HepG2 (cell line): ENCODE data around the gene CORO7. TPM values are rescaled to one million over a fixed set of nuclear protein-coding genes. Genes with fewer than 3 reads are reported as not detected.

Experiments
- BATF2 ChIP-seq: sonication (generic); formaldehyde crosslinking; IDR thresholded peaks from 2 replicates; pipeline ENCODE4 v1.8.0; 2022; ENCODE audit warnings: mild to moderate bottlenecking, missing genetic modification reagents, moderate library complexity
- MTA1 ChIP-seq: sonication (generic); formaldehyde crosslinking; IDR thresholded peaks from 2 replicates; pipeline ENCODE4 v1.4.0; 2020; ENCODE audit warnings: missing genetic modification reagents, mild to moderate bottlenecking, borderline replicate concordance
- REXO4 ChIP-seq: sonication (generic); formaldehyde crosslinking; IDR thresholded peaks from 2 replicates; pipeline ENCODE4 v1.8.0; 2022; ENCODE audit warnings: missing genetic modification reagents, mild to moderate bottlenecking, borderline replicate concordance
- TFAP4 ChIP-seq: sonication (generic); IDR thresholded peaks from 2 replicates; pipeline ENCODE4 v1.6.1; 2016; ENCODE audit warnings: low read depth, borderline replicate concordance
- ZNF318 ChIP-seq: sonication (generic); formaldehyde crosslinking; IDR thresholded peaks from 2 replicates; pipeline ENCODE4 v1.4.0; 2020; ENCODE audit warnings: mild to moderate bottlenecking, missing genetic modification reagents
- ZNF331 ChIP-seq: sonication (generic); formaldehyde crosslinking; IDR thresholded peaks from 2 replicates; pipeline ENCODE4 v1.4.0; 2020; ENCODE audit warnings: missing genetic modification reagents
- ZNF556 ChIP-seq: sonication (generic); formaldehyde crosslinking; IDR thresholded peaks from 2 replicates; pipeline ENCODE4 v1.4.0; 2020; ENCODE audit warnings: mild to moderate bottlenecking, missing genetic modification reagents, borderline replicate concordance
- ZNF629 ChIP-seq: sonication (generic); formaldehyde crosslinking; conservative IDR thresholded peaks from 2 replicates; pipeline ENCODE4 v1.5.0; 2020; ENCODE audit warnings: missing genetic modification reagents
- ZNF687 ChIP-seq: sonication (generic); formaldehyde crosslinking; IDR thresholded peaks from 2 replicates; pipeline ENCODE4 v1.5.1; 2020; ENCODE audit warnings: mild to moderate bottlenecking, missing genetic modification reagents, moderate library complexity
- ZNF883 ChIP-seq: sonication (generic); formaldehyde crosslinking; IDR thresholded peaks from 2 replicates; pipeline ENCODE4 v1.5.1; 2020; ENCODE audit warnings: mild to moderate bottlenecking, missing genetic modification reagents; ENCODE audit errors: not compliant biosample characterization
- polyA plus RNA-seq, 8 experiments: library from polyadenylated mRNA; depleted of rRNA in 3 of 8; stranded (reverse) in 7 of 8; unstranded in 1 of 8; fragments of >200 nt; fragmentation: Illumina TruSeq in 4 of 8; extraction: Trizol in 4 of 8; gene quantifications; 2 replicates each; pipeline versions ENCODE4 v1.2.1 to v1.2.3, GENCODE V29; 2011 to 2016; ENCODE audit warnings: low read depth in 4 of 8, missing spikeins in 1 of 8, mixed read lengths in 1 of 8; ENCODE audit not compliant: insufficient read depth in 1 of 8
- total RNA-seq, 5 experiments: library from RNA; depleted of rRNA; stranded (reverse); fragments of >200 nt; fragmentation: Illumina TruSeq; extraction: Trizol; gene quantifications; 2 replicates each; pipeline ENCODE4 v1.2.3, GENCODE V29; 2016; ENCODE audit warnings: low read depth in 1 of 5
- TF ChIP-seq, protein P1 (sequence below): sonication (generic); formaldehyde crosslinking; IDR thresholded peaks from 2 replicates; pipeline ENCODE4 v1.5.1; 2020; ENCODE audit warnings: mild to moderate bottlenecking, moderate library complexity, missing genetic modification reagents

Gene CORO7
- total and polyA plus RNA-seq, 2 of the 13 experiments (the other 11 are each of a cell fraction or from before 2014, with no cell fraction given): 9.9 to 14.3 TPM

DNA sequence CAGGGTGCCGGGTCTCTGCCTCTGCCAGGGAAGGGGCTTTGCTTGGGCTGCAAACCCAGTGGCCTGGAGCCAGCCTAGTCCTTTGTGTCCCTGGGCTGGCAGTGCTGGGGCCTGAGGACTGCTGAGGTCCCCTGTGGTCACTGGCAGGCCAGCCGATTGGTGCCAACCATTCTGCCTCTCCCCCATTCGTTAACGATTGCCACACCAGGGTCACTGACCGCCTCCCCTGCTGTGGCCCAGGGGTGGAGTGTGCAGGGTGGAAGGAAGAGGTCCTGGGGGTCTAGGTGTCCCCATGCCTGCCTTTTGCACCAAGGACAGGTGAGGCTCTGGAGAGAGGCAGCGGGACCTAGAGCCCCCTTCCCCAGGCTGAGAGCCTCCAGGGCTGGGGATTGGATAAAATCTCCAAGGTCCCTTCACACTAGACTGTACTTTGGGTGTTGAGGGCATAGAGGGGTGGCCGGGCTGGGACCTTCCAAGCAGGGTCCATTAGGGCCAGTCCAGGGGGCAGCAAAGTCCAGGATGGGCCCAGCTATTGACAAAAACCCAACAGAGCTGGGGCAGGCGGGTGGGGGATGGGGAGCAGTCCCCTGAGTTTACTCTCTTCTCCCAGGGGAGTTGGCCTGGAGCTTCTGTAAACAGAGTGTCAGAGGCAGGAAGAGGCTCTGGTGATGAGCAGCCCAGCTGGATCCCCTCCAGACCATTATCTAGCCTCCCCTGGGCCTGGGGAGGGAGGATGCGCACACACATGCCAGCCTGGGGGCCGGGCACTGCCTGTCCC, 43.6 kb downstream of the CORO7 start (continued):
- peak; percentile 87 for TF ChIP-seq TFAP4
- TF ChIP-seq ZNF687 (CRISPR knock-in tag): peak; percentile 83
- 0 out of 2 replicates have a peak, but pooled peaks have one; percentile 49 for TF ChIP-seq ZNF318 (CRISPR knock-in tag)
- peak; percentile 87 for TF ChIP-seq MTA1
- TF ChIP-seq ZNF331 (CRISPR knock-in tag): peak; percentile 29; the same call in 1 of the 2 replicates
- peak; percentile 43; the same call in 1 of the 2 replicates for TF ChIP-seq ZNF556 (CRISPR knock-in tag)
- no peak for TF ChIP-seq BATF2 (CRISPR knock-in tag)
- TF ChIP-seq ZNF883: no peak
- TF ChIP-seq, protein P1, sequence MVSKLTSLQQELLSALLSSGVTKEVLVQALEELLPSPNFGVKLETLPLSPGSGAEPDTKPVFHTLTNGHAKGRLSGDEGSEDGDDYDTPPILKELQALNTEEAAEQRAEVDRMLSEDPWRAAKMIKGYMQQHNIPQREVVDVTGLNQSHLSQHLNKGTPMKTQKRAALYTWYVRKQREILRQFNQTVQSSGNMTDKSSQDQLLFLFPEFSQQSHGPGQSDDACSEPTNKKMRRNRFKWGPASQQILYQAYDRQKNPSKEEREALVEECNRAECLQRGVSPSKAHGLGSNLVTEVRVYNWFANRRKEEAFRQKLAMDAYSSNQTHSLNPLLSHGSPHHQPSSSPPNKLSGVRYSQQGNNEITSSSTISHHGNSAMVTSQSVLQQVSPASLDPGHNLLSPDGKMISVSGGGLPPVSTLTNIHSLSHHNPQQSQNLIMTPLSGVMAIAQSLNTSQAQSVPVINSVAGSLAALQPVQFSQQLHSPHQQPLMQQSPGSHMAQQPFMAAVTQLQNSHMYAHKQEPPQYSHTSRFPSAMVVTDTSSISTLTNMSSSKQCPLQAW (CRISPR knock-in tag): peak; percentile 67
- peak; percentile 50; the same call in 1 of the 2 replicates for TF ChIP-seq ZNF629 (CRISPR knock-in tag)
- TF ChIP-seq REXO4: no peak
